HAP-1 (cell line): ENCODE results near the gene DYNLT3.

Source experiments
- DNase-seq, 2 experiments: peaks; one replicate each; pipeline ENCODE4 v3.0.0-alpha.2; 2016 to 2020; ENCODE audit warnings: low spot score in 2 of 2
- H3K27me3 ChIP-seq: fragments of 250-450 bp; sonication (Bioruptor Pico); 2 replicates; pipeline ENCODE4 v1.5.1; 2020; ENCODE audit warnings: low read depth, mild to moderate bottlenecking, moderate library complexity
- H3K36me3 ChIP-seq: fragments of 250-450 bp; sonication (Bioruptor Pico); replicated peaks from 2 replicates; pipeline ENCODE4 v1.5.1; 2020; ENCODE audit warnings: mild to moderate bottlenecking
- H3K4me1 ChIP-seq: fragments of 250-450 bp; sonication (Bioruptor Pico); 2 replicates; pipeline ENCODE4 v1.5.1; 2020; ENCODE audit warnings: mild to moderate bottlenecking
- H3K4me3 ChIP-seq: fragments of 250-450 bp; sonication (Bioruptor Pico); 2 replicates; pipeline ENCODE4 v1.5.1; 2020; ENCODE audit warnings: mild to moderate bottlenecking, moderate library complexity
- H3K9me3 ChIP-seq: fragments of 250-450 bp; sonication (Bioruptor Pico); 2 replicates; pipeline ENCODE4 v1.5.1; 2020; ENCODE audit warnings: mild to moderate bottlenecking, moderate library complexity
- in situ Hi-C: fragments of 300-500 bp; cut with MboI; formaldehyde crosslinking; loops from 3 replicates; pipeline ENCODE4 v1.14.3; 2020; ENCODE audit warnings: low sequenced_read_pairs, inconsistent platforms, mixed read lengths

DYNLT3 gene

DNA sequence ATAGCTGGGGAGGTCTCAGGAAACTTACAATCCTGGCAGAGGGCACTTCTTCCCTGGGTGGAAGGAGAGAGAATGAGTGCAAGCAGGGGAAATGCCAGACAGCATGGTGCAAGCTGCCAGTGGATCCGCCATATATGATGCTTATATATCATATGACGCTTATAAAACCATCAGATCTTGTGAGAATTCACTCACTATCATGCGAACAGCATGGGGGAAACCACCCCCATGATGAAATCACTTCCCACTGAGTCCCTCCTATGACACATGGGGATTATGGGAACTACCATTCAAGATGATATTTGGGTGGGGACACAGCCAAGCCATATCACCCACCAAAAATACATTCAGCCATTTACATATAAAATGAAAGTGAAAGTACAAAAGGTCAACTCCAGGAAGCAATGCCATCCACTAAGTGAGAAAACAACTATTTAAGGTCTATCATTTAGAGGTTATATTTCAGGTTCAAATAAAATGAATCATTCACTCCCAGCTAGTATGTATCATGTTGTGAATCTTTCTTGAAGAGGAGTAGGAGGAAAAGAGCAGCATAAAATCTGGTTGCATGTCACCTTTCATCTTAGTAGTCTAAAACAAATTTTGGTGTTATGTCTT is 20.3 kb upstream of the DYNLT3 start:
- Histone ChIP-seq H3K4me3 (no peak overlapping the region), H3K27me3 (0 out of 2 replicates have a peak, but pooled peaks cover 2% of the 10 kb centered on the region), H3K9me3 (no peaks in the 10 kb centered on the region; the same call in 1 of the 2 replicates), H3K36me3 (no peaks in the 10 kb centered on the region), H3K4me1 (no peaks in the 10 kb centered on the region)
- in situ Hi-C loops, result no loop called here
- DNase-seq, result no peak

DNA sequence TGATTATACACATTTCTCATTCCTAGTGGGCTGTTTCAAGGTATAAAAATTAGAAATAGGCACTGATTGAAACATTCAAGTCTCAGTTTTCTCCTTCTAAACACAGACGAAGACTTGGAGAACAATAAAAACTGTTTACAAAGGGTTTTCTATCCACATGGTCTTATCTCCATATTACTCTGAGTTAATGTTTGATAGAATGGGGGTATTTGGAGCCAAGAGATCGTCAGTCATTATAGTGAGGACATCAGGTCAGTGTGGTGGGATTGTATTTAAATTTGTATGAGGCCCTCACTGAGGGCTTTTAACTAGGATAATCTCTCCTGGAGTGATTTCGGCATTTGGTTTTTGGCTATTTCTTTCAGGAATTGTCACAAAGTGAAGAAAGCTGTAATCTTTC is 16.4 kb upstream of the DYNLT3 start:
- in situ Hi-C loops, result no loop called here
- Histone ChIP-seq H3K4me1 (no peaks in the 10 kb centered on the region), H3K4me3 (no peak overlapping the region), H3K36me3 (no peaks in the 10 kb centered on the region), H3K27me3 (no peaks in the 10 kb centered on the region), H3K9me3 (no peaks in the 10 kb centered on the region; the same call in 1 of the 2 replicates)
- no peak for DNase-seq

DNA sequence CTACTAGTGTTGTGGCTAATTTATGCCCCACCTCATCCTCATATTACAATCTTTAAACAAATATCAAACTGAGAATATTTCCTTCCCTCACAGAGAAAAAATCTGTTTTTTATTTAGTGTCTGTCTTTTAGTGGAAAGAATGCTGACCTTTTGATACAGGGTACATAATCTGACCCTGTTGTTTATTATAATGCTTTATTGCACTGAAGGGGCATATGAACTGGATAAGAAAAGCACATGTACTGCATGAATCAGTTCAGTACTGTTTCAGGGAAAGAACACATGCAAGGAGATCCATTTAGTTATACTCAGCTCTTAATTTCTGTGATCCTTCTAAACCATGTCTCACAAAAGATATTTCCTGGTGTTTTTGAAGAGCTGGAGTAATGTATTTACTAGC is 15.5 kb upstream of the DYNLT3 start:
- no peak for DNase-seq
- H3K36me3 ChIP-seq, result no peaks in the 10 kb centered on the region
- H3K4me3 ChIP-seq, result no peak overlapping the region
- no peaks in the 10 kb centered on the region for H3K4me1 ChIP-seq
- in situ Hi-C loops, result no loop called here
- H3K9me3 ChIP-seq, result no peaks in the 10 kb centered on the region; the same call in 1 of the 2 replicates
- no peaks in the 10 kb centered on the region for H3K27me3 ChIP-seq

DNA sequence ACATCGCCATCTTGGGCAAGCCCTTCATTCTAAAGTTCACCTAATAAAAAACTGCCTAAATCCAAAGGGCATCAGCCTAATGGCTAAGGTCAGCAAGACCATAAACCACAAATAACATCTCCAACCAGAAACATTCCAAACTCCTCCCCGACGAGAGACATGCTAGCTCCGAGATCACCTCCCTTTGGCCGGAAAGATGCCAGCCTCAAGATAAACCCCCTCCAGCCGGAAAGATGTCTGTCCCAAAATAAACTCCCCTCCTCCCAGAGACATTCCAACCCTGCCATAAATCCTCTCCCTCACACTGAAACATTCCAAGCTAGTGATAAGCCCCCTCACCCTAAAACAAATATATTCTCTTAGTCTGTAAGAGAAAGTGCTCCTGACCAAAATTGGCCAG is 13.3 kb upstream of the DYNLT3 start:
- Histone ChIP-seq H3K27me3 (no peaks in the 10 kb centered on the region), H3K4me1 (no peaks in the 10 kb centered on the region), H3K4me3 (no peak overlapping the region), H3K36me3 (no peaks in the 10 kb centered on the region), H3K9me3 (no peaks in the 10 kb centered on the region)
- no peak for DNase-seq
- in situ Hi-C loops, result no loop called here

DNA sequence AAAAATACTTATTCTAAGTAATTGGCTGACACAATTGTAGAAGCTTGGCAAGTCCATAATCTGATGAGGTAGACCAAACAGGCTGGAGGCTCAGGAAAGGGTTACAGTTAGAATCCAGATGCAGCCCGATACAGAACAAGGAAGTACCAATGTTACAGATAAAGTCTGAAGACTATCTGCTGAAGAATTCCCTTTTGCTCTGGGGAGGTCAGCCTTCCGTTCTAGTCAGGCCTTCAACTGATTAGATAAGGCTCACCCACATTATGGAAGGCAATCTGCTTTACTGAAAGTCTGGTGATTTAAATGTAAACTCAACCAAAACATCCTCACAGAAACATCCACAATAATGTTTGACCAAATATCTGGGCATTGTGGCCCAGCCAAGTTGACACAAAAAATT is 7.4 kb upstream of the DYNLT3 start:
- Histone ChIP-seq H3K4me3 (no peak overlapping the region), H3K36me3 (no peaks in the 10 kb centered on the region), H3K27me3 (no peaks in the 10 kb centered on the region), H3K4me1 (no peaks in the 10 kb centered on the region), H3K9me3 (no peaks in the 10 kb centered on the region)
- in situ Hi-C loops, result no loop called here
- DNase-seq, result no peak

DNA sequence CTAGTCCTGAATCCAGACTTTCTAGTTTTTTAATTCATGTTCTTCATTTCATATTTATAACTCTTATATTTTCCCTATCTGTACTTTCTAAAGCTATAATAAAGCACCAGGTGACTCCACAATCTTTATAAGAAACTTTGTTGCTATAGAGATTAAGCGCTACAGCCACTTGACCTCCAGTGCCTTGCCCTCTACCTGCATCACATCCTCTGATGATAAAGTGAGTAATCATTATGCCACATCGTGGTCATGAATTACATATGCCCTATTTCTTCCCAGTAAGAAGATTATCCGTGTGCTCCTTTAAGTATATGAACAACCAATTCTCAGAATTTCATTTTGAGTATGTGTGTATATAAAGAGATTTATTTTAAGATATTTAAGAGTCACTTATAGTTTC is 6.8 kb upstream of the DYNLT3 start:
- DNase-seq, result no peak
- in situ Hi-C loops, result no loop called here
- no peaks in the 10 kb centered on the region for H3K4me1 ChIP-seq
- no peaks in the 10 kb centered on the region for H3K9me3 ChIP-seq
- no peak overlapping the region for H3K4me3 ChIP-seq
- no peaks in the 10 kb centered on the region for H3K27me3 ChIP-seq
- no peaks in the 10 kb centered on the region for H3K36me3 ChIP-seq

DNA sequence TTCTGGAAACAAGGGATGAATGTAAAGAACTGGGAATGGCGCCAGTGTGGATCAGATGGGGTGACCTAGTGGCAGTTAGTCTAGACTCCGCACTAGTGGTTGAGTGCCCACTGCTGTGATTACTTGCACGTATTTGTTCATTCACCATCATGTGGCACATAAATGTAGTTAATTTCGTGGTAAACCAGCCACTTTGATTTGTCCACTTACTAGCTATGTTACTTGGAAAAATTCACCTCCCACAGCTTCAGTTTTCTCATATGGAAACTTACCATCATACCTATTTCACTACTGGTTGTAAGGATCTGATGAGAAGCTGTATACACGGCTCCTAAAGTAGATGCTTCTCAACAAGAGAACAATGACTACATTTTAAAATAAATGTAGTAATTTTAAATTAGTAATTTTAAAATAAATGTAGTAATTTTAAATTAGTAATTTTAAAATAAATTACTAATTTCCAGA is 394 bp upstream of the DYNLT3 start:
- Histone ChIP-seq H3K4me3 (peak overlapping the region; percentile 61), H3K36me3 (no peaks in the 10 kb centered on the region), H3K9me3 (no peaks in the 10 kb centered on the region), H3K4me1 (peaks cover 6% of the 10 kb centered on the region; the same call in 1 of the 2 replicates), H3K27me3 (no peaks in the 10 kb centered on the region)
- no peak for DNase-seq
- in situ Hi-C loops, result no loop called here

DNA sequence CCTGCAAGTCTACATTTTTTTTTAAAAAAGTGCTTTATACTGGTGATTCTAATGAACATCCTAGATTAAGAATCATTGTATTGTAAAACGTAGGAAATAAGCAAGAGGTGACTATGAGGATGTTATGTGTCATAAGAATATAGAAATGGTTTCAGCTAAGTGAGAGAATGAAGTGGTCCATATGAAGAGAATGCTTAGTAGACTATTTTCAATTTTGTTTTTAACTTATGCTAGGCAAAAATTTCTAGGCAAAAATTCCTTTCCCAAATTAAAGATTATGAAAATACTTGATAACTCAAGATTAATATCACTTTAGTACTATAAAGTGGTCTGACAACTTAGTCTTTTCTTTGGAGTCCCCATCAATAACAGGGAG is 825 bp downstream of the DYNLT3 start:
- Histone ChIP-seq H3K4me1 (peaks cover 6% of the 10 kb centered on the region; the same call in 1 of the 2 replicates), H3K27me3 (no peaks in the 10 kb centered on the region), H3K4me3 (peak overlapping the region; percentile 61), H3K36me3 (no peaks in the 10 kb centered on the region), H3K9me3 (no peaks in the 10 kb centered on the region)
- DNase-seq, result no peak
- in situ Hi-C loops, result no loop called here

DNA sequence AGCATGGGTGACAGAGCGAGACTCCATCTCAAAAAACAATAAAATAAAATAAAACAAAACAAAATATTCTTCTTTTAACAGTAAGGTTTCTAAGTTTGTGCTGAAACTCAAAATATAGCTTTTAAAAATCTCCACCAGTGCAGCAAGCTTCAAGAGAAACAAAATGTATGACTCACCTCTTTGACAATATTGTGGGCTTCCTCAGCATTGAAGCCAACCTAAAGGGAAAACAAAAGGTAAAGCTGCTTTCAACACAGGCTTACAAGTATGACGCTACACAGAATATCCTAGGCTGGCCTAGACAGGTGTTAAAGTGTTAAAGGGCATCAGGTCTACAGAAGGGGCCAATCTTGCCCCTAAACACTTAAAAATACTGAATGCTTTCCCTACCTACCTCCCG is 1.2 kb downstream of the DYNLT3 start:
- in situ Hi-C loops, result no loop called here
- DNase-seq, result peak in 1 of 2 experiments; percentile 6
- Histone ChIP-seq H3K4me1 (peaks cover 6% of the 10 kb centered on the region; the same call in 1 of the 2 replicates), H3K4me3 (no peak overlapping the region), H3K27me3 (no peaks in the 10 kb centered on the region), H3K36me3 (no peaks in the 10 kb centered on the region; the same call in 1 of the 2 replicates), H3K9me3 (no peaks in the 10 kb centered on the region)

DNA sequence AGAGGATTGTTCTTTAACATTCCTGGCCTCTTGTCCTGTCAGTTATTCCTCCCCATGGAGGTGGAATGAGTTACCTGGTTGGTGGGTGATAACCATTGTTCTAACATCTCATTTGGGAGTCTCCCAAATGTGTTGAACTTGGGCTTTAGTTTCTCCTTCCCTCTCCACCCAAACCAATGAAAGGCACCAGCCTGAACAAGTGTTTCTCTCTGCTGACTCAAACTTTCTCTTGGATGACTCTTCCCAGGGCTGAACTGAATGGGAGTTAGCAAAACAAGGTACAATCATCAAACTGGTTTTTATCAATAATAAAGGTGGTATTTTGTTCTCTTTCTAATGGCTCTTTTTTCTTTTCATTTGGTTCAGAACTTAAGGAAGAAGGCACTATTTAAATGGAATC is 2.7 kb downstream of the DYNLT3 start:
- H3K36me3 ChIP-seq, result no peaks in the 10 kb centered on the region; the same call in 1 of the 2 replicates
- H3K27me3 ChIP-seq, result no peaks in the 10 kb centered on the region
- H3K9me3 ChIP-seq, result no peaks in the 10 kb centered on the region
- DNase-seq, result no peak
- peaks cover 6% of the 10 kb centered on the region; the same call in 1 of the 2 replicates for H3K4me1 ChIP-seq
- H3K4me3 ChIP-seq, result no peak overlapping the region
- in situ Hi-C loops, result no loop called here

DNA sequence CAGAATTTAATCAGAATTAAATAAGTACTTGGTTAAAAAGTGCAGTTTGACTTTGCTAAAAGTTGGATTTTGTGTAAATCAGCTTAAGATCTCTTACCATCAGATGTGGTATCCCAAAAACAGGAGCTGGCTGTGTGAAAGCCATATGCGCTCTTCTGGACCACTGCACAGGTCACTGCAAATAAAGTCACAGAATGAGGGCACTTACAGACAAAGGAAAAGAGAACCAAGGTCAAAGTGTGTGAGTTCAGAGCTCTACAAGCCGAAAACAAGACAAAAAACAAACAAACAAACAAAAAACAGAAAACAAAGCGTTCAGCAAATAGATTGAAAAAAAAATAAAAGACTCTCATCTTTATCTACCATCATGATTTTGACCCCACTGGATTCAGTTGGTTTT is 6.4 kb downstream of the DYNLT3 start:
- Histone ChIP-seq H3K4me1 (no peaks in the 10 kb centered on the region), H3K36me3 (peaks cover 4% of the 10 kb centered on the region), H3K27me3 (no peaks in the 10 kb centered on the region), H3K4me3 (no peak overlapping the region), H3K9me3 (no peaks in the 10 kb centered on the region)
- in situ Hi-C loops, result no loop called here
- DNase-seq, result no peak

DNA sequence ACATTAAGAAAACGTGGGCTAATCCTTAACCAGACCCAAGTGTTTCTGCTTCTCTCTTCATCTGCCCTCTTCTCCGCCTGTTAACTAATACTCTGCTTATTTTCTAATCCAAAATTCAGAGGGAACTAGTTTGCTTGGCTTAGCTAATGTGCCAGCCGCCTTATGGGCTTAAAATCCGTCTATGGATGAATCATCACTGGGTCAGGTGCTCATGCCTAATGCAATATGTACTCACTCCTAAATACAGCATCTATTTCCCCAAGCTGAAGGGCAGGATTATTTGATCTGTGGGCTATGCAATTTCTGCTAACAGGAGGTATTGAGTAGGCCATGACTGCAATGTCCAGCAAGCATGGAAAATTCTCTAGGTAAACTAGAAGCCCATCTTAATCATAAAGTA is 12.4 kb downstream of the DYNLT3 start:
- in situ Hi-C loops, result no loop called here
- Histone ChIP-seq H3K27me3 (no peaks in the 10 kb centered on the region), H3K36me3 (peaks cover 4% of the 10 kb centered on the region), H3K9me3 (no peaks in the 10 kb centered on the region), H3K4me3 (no peak overlapping the region), H3K4me1 (no peaks in the 10 kb centered on the region; the same call in 1 of the 2 replicates)
- no peak for DNase-seq

DNA sequence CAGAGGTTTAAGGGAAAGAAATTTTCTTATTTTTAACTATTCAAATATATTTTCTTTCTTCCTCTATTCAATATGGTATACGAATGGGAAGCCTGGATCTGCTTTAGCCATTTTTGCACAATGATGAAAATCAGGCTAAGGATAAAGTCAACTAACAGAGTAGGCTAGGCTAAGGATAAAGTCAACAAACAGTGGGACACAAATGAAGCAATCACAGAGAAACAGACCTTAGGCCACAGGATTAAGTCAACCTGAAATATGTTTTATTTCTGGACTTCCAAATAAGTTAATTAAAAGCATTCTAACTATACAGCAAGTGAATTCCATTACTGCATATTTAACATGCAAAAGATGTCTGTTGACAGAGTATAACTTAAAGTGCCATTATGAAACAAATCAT is 17.0 kb downstream of the DYNLT3 start:
- no peaks in the 10 kb centered on the region for H3K9me3 ChIP-seq
- no peak for DNase-seq
- H3K4me3 ChIP-seq, result no peak overlapping the region
- no peaks in the 10 kb centered on the region for H3K27me3 ChIP-seq
- H3K36me3 ChIP-seq, result no peaks in the 10 kb centered on the region
- H3K4me1 ChIP-seq, result no peaks in the 10 kb centered on the region; the same call in 1 of the 2 replicates
- in situ Hi-C loops, result no loop called here

DNA sequence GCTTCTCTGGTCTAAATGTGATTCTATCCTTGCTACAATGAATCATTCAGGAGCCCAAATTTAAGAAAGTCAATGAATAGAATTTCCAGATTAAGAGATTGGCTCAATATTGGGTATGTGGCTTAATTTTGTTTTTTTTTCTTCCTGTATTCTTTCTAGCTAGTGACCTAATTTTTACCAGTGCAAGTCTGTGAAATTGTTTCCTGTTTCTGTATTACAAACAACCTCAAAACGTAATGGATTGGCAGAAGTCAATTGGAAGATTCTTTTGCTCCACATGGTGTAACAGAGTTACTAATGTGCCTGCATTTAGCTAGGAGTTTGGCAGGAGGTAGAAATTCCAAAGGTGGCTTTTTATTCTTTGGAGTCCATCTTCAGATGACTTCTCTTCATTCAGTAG is 17.6 kb downstream of the DYNLT3 start:
- Histone ChIP-seq H3K9me3 (no peaks in the 10 kb centered on the region), H3K27me3 (no peaks in the 10 kb centered on the region), H3K36me3 (no peaks in the 10 kb centered on the region), H3K4me1 (no peaks in the 10 kb centered on the region; the same call in 1 of the 2 replicates), H3K4me3 (no peak overlapping the region)
- DNase-seq, result no peak
- in situ Hi-C loops, result no loop called here
